HG03457 (cell line): Measurements from ENCODE around the gene RNF133.

Experiments
- ATAC-seq: cut with Tn5 transposase; IDR thresholded peaks from one replicate; pipeline ENCODE4 v1.9.1; 2021; ENCODE audit warnings: moderate number of reproducible peaks; ENCODE audit not compliant: unreplicated experiment

Gene RNF133

DNA sequence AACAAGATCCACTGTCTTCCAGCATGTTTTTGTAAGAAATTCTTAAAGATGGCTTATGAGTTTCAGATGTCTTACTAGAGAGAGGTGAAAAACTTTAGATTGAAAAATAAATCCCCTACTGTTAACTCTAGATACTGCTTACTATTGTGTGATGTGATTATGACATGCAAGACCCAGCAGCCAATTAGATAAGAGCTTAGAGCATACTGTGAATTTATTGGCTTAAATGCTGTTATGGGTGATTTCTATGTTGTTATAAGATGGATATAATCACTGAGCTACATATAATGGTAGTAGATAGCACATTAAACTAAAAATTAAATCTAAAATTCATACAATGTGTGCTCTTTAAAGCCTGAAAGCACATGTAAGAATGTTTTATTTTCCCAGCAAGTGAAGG lies at the start of gene RNF133:
TSS of gene RNF133 (minus strand) at position 101 of the 400 bp plus-strand sequence. CDS start 199 bp downstream, outside the sequence.
- ATAC-seq, result no peak

DNA sequence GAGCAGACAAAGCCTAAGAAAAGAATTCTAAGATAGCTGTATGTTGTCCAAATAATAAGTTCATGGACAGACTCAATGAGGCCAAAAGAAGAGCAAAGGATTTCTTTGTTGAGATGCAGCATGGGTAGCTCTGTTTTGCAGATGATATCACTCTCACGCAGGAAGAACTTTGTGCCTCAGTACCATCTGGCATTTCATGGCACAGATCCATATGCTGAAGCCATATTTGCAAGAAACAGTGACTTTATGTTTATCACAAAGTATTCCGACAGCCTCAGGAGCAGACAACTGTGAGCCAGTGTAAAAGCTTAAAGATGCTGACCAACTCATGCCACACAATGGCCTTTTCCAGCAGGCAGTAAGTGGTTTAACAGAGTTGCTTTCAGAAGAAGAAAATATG lies 49.3 kb upstream of the RNF133 start:
- ATAC-seq, result no peak

- no peak for ATAC-seq
Observed at GRCh38 chr7:122746948-122747347, 48.0 kb upstream of the RNF133 start.

- ATAC-seq, result no peak
Observed at GRCh38 chr7:122743211-122743610, 44.3 kb upstream of the RNF133 start.

GRCh38 chr7:122738947-122739346 lies 40.0 kb upstream of the RNF133 start:
- ATAC-seq, result no peak

DNA sequence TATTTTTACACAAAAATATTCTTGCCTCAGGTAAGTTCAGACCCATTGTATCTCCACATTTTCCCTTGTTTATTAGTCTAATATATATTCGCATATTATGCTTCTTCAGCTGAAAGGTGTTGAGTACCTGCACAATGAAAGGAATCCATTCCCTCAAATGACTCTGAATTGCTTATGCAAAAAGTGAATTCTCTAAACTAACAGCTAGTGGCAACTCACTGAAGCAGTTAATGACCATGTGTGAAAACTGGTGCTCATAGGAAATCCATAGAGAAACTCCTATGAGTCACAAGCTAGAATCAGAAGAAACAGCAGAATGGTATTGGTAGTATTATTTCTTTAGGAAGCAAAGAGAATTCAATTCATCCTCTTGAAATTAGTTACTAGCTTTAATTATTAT lies 37.3 kb upstream of the RNF133 start:
- no peak for ATAC-seq

DNA sequence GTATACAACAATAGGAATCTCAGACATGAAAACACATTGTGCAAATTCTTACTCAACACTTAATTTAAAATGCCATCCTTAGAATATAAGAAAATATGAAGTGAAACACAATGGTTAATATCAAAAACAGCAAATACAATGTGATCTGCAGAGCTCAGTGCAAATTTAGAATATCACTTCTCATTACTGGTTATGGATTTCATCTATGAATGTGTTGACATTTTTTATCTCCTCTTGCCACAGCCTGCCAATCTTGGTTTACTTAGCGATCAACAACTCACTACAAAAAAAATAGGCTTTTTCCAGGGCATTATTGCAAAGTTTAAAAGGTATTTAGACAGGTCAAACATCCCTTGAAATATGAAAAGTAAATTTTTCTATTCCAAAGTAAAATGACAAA lies 28.8 kb upstream of the RNF133 start:
- no peak for ATAC-seq

GRCh38 chr7:122727354-122727753 lies 28.4 kb upstream of the RNF133 start:
- ATAC-seq, result no peak

DNA sequence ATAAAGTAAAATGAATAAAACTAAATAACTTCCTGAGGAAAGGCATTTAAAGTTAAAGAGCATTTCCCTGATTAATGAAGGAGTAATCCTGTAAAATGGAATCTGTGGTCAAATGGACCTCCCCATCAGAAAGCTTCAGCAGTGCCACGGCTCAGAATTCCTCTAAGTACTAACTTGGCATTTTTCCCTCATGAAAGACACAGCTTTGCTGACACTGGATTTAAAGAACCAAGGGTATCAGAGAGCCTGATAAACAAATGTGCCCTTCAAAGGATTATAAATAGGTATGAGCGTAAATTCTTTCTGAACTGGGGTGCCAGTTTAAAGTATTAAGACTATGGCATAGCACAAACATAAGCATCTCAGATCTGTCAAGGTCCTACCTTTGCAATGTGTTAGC lies 28.0 kb upstream of the RNF133 start:
- ATAC-seq, result no peak

DNA sequence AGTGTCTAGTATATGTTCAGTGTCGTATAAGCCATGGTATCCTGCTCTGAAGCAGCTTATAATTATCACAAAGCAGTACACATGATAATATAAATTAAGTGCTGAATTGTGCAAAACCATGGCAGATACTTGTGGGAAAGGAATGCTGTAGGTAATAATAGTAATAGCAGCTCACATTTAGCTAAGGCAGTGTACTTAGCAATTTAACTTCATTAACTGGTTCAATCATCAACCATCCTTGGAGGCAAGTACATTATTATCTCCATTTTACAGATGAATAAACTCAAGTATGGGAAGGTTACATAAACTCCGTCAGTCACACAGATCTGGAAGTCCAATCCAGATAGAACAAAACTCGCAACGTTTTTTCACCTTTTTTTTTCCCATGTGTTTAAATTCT lies 25.4 kb upstream of the RNF133 start:
- no peak for ATAC-seq

DNA sequence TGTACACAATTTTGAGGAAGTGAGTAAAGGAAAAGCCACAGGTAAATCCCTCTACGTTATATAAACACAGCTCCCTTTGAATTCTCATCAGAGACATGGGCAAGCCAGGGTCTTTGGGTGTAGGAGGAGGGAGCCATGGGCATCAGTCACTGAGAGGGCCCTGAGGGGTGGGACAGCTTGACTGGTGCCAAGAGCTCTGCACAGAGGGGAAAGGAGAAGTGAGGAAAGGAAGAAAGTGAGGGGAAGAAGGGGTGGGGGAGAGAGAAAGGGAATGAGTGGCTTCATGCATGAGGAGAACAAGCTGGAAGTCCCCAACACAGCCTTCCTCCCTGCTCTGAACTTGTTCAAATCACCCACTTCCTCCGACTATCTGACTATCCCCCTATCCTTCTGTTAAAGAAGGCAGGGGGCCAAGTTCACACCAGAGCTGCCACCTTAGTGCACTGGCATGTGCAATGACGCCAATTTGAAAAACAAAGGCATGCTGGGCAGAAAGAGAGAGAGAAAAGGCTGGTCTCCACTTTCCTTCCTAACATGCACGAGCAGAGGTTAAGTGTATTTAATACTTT lies 20.2 kb upstream of the RNF133 start:
- no peak for ATAC-seq

GRCh38 chr7:122717356-122718089 lies 18.6 kb upstream of the RNF133 start:
- ATAC-seq, result no peak

DNA sequence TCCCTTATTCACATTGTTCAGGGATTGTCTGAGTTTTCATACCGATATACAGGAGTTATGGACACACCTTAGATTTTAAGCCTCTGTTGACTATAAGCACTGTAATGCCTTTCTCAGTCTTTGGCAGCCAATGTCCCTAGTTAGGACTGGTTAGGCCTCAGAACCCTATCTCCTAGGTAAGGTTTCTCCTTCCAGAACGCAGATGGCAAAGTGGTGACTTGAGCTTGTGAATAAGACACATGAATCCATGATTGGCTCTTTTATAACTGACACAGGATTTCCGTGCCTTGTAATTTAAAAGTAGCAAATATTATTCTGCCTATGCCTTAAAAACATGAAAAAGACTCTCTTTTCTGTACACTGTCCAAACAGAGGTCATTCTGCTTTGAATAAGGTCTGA lies 16.3 kb upstream of the RNF133 start:
- no peak for ATAC-seq

DNA sequence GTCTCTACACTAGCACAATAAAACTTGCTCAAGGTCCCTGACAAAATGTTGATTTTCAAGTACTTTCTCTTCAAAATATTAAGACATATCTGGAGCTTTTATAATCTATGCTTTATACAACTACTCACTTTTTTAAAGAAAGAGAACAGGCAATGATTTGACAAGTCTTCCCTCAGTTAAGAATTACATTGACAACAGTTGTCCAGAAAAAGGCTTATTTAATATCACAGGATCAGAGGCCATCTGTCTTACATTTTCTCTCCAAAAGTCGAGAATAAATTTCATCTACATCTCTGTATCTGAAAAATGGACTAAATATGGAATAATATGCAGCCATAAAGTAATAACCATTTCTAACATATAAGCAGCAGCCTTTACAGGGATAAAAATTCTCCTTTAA lies 12.0 kb upstream of the RNF133 start:
- no peak for ATAC-seq

- no peak for ATAC-seq
Observed at GRCh38 chr7:122709930-122710646, 11.2 kb upstream of the RNF133 start.

DNA sequence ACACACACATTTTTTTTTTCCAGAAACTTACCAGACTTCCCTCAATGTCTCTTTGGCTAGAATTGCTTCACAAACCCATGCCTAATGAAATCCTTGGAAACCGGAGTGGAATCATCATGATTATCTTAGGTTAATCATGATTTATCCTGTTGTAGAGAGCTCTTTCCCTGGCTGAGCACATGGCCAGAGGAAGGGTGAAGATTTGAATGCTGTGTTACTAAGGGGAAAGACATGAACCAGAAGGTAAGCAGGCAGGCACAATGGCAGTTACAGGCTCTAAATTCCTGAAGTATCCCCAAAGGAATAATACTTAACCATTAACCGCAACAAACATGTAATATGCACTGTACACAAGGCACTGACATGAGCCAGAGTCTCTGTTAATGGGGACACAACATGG lies 7.9 kb upstream of the RNF133 start:
- ATAC-seq, result no peak

DNA sequence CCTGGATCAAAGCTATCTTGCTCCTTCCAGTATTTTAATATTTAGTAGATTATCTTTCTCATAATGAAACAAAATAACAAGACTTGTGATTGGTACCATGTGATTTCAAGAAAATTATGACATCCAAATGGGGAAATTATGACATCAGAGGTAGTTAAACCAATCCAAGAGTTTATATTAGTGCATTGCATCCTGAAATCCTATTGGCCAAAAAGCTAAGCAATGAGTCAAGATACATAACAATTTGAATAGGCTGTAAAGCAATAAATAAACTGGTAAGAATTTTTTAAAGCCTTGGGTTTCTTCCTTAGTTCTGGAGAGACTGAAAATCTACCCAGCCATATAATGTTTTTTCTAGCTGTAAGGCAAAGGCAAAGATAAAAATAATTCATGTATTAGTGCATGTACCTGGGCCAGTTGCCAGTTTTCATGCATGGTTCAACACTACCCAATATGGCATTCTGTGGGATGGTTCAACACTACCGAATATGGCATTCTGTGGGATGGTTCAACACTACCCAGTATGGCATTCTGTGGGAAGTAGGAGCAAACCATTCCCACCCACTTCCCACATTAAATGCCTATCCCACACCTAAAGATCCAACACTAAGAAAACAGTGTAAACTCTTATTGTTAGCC lies 4.1 kb upstream of the RNF133 start, which contains the start of gene RNF148:
TSS of gene RNF148 (minus strand) at position 51 of the 639 bp plus-strand sequence. CDS start 172 bp downstream, outside the sequence.
- ATAC-seq, result no peak

DNA sequence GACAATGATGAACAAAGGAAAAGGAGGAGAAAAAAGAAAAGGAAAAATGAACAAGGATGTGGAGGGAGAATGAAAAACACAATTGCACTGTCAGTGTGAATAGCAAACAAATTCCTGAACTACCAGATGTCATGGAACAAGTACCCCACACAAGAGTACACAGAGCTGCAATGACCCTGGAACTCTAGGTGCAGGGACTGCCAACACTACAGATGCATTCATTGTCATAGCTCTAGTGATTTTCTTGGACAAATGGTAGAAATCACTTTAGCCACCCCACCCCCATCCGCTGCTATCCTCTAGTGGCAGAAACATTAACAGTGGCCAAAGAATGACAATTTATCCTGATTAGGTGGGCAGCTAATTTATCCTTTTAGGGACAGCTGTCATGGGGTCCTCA lies 3.1 kb downstream of the RNF133 start:
- no peak for ATAC-seq

GRCh38 chr7:122694697-122695096 lies 4.2 kb downstream of the RNF133 start:
- ATAC-seq, result no peak

- ATAC-seq, result no peak
Observed at GRCh38 chr7:122692769-122693309, 6.1 kb downstream of the RNF133 start.

DNA sequence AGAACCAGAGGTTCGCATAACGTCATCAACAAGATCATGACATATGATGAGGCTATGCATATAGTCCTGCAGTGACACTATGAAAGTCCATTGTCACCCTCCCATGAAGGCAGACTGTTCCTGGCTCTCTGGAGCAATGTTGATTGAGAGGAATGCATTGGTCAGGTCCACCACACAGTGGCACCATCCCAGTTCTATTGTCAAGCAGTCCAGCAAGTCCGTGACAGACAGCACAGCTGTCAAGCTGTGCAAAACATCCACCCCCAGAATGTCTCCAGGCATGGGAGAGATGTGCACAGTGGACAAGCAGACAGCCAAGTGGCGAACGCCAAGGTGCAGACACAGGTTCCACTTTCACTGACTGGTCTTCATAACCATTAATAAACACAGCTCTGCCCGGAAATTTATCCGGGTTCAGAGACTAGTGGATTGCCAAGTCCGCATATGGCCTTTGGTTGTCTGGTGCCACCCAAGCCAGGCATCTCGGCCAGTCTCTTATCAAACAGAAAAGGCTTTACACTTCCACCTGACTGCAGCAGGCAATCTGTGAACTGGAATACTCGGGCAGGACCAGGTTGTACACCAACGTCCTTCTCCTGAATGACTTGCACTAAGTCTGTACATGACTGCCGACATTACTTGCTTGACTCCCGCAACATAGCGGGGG lies 7.2 kb downstream of the RNF133 start:
- ATAC-seq, result no peak
